Cardiac muscle cell (in vitro differentiated cells and primary cell): Measurements from ENCODE around the gene UGCG. TPM values are rescaled to one million over a fixed set of nuclear protein-coding genes. Genes with fewer than 3 reads are reported as not detected.

Source experiments
- DNase-seq, 2 donors: peaks; one replicate each; pipeline versions ENCODE4 v3.0.0 to v3.0.0-alpha.2; 2010 to 2017; ENCODE audit warnings: low read depth in 1 of 2, low spot score in 1 of 2
- H3K27ac ChIP-seq: fragments of 200-600 bp; sonication (generic); 2 replicates; pipeline ENCODE4 v1.5.1; 2016
- H3K27me3 ChIP-seq: fragments of 200-600 bp; sonication (generic); 2 replicates; pipeline ENCODE4 v1.6.0; 2016; ENCODE audit warnings: control low read depth
- H3K36me3 ChIP-seq: fragments of 200-600 bp; sonication (generic); 2 replicates; pipeline ENCODE4 v1.5.1; 2016; ENCODE audit warnings: control low read depth
- H3K4me1 ChIP-seq: fragments of 200-600 bp; sonication (generic); 2 replicates; pipeline ENCODE4 v1.8.1; 2017; ENCODE audit warnings: low read depth, mild to moderate bottlenecking, mixed run types
- H3K4me3 ChIP-seq: fragments of 200-600 bp; sonication (generic); 2 replicates; pipeline ENCODE4 v1.5.1; 2016; ENCODE audit warnings: mild to moderate bottlenecking
- H3K9me3 ChIP-seq: fragments of 200-600 bp; sonication (generic); 2 replicates; pipeline ENCODE4 v1.5.1; 2017; ENCODE audit warnings: low read depth, mild to moderate bottlenecking, control low read depth
- polyA plus RNA-seq: library from polyadenylated mRNA; unstranded; fragments of >200 nt; fragmentation: Nextera tagmentation; extraction: Ambion mirVana; gene quantifications from 2 replicates; pipeline ENCODE4 v1.2.1, GENCODE V29; 2016
- total RNA-seq: library from RNA; depleted of rRNA; stranded (reverse); fragments of >200 nt; gene quantifications from 2 replicates; pipeline ENCODE4 v1.2.3, GENCODE V29; 2016
- TF ChIP-seq, protein P1 (sequence below): IDR thresholded peaks from 2 replicates; pipeline ENCODE4 v1.5.1; 2012; ENCODE audit warnings: low read depth, mild to moderate bottlenecking, low read length

The UGCG gene
- total and polyA plus RNA-seq, 2 experiments from 2014 or later = 16.4 to 18.1 TPM

DNA sequence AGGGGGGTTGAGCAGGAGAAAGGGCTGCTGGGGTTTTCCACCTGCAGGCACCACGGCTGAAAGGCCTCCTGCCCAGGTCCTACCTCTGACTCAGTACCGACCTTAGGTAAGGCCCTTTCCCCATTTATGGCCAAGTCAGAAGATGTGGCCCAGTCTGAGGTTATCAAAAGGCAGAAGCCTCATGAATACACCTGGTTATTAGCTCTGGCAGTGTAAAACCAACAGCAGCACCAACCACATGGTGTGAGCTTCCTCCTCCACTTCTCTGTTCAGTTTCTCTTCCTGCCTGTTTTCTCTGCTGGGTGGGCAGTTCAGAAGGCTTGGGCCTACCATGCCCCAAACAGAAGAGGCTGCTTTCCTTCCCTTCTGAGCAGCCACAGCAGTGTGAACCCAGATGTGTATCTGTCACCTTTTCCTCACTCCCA, 86.9 kb downstream of the UGCG start:
- no peak for DNase-seq

DNA sequence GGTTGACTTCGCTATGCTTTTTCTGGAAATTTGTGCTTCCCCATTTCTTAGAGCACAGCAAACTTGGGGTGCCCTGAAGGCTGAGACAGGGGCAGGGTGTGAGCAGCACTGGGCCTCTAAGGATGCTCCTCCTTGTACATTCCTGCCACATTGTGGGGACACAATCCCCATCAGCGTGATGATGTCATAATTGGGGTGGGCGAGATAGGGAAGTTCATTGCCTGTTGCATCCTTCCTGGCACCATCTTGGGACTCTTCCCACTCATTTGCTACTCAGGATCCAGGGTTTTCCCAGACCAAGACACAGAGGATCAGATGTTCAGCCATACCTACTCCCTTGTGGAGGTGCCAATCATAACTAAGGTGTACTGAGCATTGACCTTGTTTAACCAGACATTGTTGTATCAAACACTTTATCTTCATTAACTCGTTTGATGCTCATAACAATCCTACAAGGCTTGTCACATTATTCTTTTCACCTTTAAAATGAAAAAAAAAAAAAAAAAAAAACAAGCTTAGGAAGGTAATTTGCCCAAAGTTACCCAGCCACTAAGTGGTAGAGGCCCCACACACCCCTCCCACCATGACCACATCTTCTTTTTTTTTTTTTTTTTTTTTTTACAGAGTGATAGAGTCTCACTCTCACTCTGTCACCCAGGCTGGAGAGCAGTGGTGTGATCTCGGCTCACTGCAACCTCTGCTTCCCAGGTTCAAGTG, 87.6 kb downstream of the UGCG start:
- Histone ChIP-seq H3K4me3 (no peak overlapping the region), H3K27me3 (no peaks in the 10 kb centered on the region), H3K9me3 (no peaks in the 10 kb centered on the region), H3K27ac (no peak overlapping the region), H3K4me1 (peaks cover 8% of the 10 kb centered on the region), H3K36me3 (no peaks in the 10 kb centered on the region)
- TF ChIP-seq, protein P1, sequence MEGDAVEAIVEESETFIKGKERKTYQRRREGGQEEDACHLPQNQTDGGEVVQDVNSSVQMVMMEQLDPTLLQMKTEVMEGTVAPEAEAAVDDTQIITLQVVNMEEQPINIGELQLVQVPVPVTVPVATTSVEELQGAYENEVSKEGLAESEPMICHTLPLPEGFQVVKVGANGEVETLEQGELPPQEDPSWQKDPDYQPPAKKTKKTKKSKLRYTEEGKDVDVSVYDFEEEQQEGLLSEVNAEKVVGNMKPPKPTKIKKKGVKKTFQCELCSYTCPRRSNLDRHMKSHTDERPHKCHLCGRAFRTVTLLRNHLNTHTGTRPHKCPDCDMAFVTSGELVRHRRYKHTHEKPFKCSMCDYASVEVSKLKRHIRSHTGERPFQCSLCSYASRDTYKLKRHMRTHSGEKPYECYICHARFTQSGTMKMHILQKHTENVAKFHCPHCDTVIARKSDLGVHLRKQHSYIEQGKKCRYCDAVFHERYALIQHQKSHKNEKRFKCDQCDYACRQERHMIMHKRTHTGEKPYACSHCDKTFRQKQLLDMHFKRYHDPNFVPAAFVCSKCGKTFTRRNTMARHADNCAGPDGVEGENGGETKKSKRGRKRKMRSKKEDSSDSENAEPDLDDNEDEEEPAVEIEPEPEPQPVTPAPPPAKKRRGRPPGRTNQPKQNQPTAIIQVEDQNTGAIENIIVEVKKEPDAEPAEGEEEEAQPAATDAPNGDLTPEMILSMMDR = no peak
- no peak for DNase-seq

More for the DNA sequence above, 86.9 kb downstream of the UGCG start:
- no peak overlapping the region for H3K27ac ChIP-seq
- no peaks in the 10 kb centered on the region for H3K9me3 ChIP-seq
- H3K36me3 ChIP-seq = no peaks in the 10 kb centered on the region
- H3K27me3 ChIP-seq = no peaks in the 10 kb centered on the region
- H3K4me3 ChIP-seq = no peak overlapping the region
- TF ChIP-seq, protein P1 = no peak
- peaks cover 8% of the 10 kb centered on the region for H3K4me1 ChIP-seq

Other genes starting within 250 kb of the UGCG start
- gene GNG10, start 235.2 kb upstream of the UGCG start, total RNA-seq = 23.4 and 44.5 TPM in 2 replicates
- 37.7 and 59.9 TPM in 2 replicates for gene GNG10, start 235.2 kb upstream of the UGCG start, polyA plus RNA-seq
- not detected in 2 replicates for gene SHOC1, start 101.9 kb upstream of the UGCG start, total RNA-seq
- gene SHOC1, start 101.9 kb upstream of the UGCG start, polyA plus RNA-seq = 0.12 and 0.37 TPM in 2 replicates